Astrocyte (in vitro differentiated cells and primary cell): ENCODE results near the gene TRAPPC3.

Source experiments
- EZH2 ChIP-seq: IDR thresholded peaks from 2 replicates; pipeline ENCODE4 v1.6.1; 2012; ENCODE audit warnings: mild to moderate bottlenecking, low read length, inconsistent platforms; ENCODE audit not compliant: insufficient read depth
- TF ChIP-seq, protein P1 (sequence below): IDR thresholded peaks from 2 replicates; pipeline ENCODE4 v1.5.1; 2011; ENCODE audit warnings: low read depth, mild to moderate bottlenecking, inconsistent platforms, low read length, moderate library complexity; ENCODE audit not compliant: insufficient read depth

DNA sequence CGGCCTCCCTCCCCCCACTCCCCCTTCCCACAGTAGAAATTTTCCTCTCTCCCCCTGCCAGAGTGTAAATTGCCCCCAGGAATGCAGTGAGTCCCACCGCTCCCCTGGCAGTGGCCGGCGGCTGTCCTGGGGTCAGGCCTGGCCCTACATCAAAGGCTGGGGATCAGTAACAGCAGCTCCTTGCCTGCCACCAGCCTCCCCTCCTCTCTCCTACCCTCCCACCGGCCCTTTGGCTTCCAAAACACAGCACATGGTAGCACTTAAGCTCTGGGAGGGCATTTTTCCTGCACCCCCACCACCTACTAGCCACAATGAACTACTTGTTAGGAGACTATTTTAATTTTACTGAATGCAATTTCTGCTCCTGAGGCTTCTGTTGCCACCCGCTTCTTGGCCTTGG, 15.3 kb downstream of the TRAPPC3 start:
- TF ChIP-seq, protein P1, sequence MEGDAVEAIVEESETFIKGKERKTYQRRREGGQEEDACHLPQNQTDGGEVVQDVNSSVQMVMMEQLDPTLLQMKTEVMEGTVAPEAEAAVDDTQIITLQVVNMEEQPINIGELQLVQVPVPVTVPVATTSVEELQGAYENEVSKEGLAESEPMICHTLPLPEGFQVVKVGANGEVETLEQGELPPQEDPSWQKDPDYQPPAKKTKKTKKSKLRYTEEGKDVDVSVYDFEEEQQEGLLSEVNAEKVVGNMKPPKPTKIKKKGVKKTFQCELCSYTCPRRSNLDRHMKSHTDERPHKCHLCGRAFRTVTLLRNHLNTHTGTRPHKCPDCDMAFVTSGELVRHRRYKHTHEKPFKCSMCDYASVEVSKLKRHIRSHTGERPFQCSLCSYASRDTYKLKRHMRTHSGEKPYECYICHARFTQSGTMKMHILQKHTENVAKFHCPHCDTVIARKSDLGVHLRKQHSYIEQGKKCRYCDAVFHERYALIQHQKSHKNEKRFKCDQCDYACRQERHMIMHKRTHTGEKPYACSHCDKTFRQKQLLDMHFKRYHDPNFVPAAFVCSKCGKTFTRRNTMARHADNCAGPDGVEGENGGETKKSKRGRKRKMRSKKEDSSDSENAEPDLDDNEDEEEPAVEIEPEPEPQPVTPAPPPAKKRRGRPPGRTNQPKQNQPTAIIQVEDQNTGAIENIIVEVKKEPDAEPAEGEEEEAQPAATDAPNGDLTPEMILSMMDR = no peak
- TF ChIP-seq EZH2 = no peak
